Activated CD8-positive, alpha-beta memory T cell treated with anti-CD3 and anti-CD28 coated beads for 48 hours (primary cell): ENCODE data around the gene ITGA11.

Source experiments
- DNase-seq, 3 experiments: peaks; one replicate each; pipeline ENCODE4 v3.0.0-alpha.2; 2020; ENCODE audit warnings: low read depth in 2 of 3, low spot score in 2 of 3

The ITGA11 gene

DNA sequence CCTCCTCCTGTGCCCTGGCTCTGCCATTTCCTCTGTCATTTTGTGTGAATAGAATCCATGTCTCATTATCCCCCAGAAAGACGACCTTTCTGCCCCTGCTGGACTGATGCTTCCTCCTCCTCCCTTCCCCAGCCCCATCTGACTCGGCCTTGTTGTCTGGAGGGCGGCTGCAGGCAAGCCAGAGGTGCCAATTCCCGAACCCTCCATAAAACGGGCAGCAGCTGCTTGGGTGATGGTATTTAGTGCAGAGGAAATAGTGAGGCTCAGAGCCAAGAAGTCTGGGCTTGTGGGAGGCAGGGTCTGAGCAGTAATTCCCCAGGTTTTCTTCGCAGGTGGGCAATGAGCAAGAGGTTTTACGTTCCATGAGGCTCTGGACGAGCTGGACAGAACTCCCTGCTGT lies 71.2 kb downstream of the ITGA11 start:
- DNase-seq, result no peak

DNA sequence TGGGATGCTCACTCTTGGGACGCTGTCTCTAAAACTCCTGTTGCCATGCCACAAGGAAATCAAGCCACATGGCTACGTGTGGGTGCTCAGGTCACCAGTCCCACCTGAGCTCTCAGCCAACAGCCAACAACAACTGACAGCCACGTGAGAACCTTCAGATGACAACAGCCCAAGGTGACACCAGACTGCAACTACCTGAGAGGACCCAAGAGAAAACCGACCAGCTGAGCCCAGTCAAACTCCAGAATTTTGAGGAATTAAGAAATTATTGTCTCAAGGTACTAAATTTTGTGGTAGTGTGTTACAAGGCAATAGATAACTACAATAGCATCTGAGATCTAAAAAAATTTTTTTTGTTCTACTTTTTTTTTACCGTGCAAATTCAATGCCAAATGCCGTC lies 75.2 kb downstream of the ITGA11 start:
- DNase-seq, result no peak

DNA sequence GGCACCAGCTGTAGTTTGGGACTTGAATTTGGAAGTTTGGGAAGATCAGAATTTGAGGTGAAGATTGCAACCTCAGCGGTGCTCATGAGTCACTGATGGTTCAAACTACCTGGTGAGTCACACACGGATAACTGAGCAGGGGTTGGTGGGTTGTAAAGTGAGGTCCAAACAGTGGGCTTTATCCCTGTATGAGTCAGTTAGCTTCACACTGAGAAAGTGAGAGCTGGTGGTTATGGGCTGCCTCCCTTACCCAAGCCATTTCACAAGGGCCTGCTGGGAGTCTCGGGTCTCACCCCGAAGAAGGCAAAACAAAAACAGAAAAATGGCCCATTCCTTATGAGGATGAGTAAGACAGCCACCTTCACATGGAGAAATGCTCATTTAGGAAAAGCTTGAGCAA lies 77.0 kb downstream of the ITGA11 start:
- DNase-seq, result no peak

GRCh38 chr15:68354268-68354667 lies 77.7 kb downstream of the ITGA11 start:
- DNase-seq, result no peak

DNA sequence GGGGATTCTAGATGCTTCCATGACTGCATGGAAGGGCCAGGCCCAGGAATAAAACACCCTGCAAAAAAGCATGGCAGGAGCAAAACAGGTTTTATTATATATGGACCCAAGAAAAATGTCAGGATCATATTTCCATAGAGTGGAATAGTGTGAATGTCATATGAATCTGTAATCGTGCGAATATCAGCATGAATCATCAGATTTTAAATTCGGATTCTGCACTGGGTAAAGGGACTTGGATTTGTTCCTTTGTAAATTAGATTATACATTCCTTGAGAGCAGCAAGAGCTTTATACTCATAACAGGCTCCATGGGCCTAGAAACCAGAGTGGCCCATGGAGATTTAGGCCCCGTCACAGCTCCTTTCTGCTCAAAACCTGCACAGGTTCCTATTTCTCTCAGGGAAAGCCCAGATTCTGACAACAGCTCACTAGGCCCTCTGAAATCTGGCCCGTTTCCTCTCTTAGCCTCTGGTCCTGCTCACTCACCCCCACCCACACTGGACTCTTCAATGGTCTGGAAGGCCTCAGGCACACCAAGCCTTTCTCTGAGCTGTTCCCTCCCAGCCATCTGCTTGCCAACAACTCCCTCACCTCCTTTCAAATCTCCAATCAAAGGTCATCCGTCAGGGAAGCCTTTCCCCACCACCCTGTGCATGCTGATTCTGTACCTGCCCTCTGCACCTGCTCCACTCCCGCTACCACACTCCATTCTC lies 78.4 kb downstream of the ITGA11 start:
- DNase-seq, result no peak

DNA sequence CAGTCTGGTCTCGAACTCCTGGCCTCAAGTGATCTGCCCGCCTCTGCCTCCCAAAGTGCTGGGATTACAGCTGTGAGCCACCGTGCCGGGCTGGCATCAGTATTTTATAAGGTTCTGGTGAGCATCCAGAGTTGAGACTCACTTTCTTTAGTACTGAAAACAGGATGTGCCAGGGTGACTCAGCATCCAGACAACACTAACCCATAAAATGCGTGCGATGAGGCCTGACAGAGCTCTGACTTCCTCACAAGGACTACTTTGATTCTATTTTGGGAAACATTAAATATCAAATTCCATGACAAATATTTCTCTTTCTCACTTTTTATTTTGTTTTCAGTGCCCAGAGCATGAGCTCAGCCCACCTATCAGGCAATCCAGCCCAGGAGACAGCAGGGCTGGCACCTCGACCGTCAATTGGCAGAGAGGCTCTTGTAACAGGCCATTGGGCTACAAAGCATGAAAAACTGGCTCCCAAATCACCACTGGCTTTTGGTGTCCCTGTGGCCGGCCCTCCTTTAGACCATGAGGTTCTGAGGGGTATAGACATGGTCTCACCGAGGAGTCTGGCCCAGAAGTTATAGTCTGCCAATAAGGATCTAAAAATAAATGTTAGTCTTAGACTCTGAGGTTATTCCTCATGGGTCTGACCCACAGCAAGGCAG lies 79.4 kb downstream of the ITGA11 start:
- DNase-seq, result no peak

DNA sequence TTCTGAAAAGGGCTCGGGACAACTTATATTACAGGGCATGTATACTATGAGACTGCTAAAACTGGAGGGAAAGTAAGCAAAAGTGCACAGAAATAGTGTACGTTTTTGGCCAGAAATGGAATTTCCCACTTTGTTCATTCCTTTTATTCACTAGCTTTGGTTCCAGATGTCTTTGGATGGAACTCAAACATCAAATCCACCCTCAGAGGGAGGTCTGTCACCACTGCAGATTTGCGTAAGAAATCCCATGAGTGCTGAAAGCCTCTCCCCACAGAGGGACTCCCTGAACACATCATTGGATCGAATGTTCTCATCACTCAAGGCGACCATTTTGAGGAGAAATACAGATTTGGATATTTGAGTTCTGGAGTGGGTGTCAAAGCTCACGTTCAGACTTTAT lies 82.8 kb downstream of the ITGA11 start:
- DNase-seq, result no peak

DNA sequence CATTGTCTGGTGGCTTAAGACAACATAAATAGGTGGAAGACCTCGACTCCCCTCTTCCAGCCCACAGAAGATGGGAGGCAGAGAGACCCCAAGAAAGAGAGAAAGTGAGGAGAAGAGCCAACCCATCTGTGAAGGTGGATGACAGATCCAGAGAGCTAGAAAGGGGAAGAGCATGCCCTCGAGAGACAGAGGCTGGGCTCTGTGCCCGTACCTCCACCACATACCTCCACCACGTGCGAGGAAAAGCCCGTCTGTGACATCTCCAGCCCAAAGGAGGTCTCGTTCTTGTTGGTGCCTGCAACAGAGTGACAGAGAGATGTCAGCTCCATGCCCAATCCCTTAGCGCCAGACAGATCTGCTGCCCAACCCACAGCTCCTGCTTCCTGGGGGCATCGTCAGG lies 83.4 kb downstream of the ITGA11 start:
- no peak for DNase-seq

GRCh38 chr15:68348081-68348480 lies 83.9 kb downstream of the ITGA11 start:
- DNase-seq, result no peak

DNA sequence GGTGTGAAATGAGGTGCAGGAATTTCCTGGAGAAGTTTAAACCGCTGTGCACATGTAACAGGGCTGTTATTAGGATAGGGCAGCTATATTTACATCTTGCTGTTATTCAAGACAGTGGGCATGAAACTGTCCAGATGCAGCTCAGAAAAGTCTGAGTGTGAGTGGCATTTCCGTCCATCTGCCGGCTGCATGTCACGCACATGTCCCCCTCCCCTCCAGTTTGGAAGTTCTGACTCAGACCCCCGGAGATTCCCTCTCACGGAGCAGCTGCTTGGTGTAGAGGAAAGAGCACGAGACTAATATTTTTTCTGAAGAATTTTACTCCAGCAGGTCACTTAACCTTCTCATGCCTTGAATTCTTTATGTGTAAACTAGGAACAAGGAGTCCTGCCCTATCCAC lies 84.6 kb downstream of the ITGA11 start:
- DNase-seq, result no peak

DNA sequence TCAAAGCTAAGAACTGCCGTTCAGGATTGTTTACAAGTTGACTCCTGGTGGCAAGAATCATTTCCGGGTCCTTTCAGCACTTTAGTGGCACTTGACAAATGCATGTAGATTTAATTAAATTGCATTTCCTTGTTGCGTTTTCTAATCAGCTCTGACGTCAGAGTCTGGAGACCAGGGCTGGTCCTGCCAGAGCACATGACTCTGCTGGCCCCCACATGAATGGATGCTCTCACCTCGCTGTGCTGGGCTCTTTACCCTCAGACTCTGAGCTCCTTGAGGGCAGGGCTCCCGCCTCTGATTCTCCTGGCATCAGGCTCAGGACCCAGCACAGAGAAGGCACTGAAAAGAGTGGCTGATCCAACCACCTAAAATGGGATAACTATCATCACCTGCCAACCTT lies 85.0 kb downstream of the ITGA11 start:
- no peak for DNase-seq

GRCh38 chr15:68345481-68345880 lies 86.5 kb downstream of the ITGA11 start:
- DNase-seq, result no peak

DNA sequence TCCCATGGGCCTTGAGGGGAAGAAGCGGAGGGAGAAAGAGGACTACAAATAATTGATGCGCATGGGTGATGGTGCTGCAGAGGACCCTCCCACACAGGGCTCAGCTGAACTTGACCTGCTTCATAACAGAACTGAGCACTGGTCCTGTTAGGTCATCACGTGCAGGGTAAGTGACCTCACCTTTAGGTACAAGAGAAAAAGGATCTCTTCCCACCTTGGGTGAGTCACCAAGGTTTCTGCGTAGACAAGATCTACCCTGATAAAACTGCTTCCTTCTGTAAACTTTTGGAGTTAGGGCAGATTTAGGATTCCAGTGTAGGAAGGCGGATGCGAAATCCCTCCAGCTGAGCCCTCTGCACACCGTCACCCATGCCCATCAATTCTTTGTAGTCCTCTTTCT lies 87.4 kb downstream of the ITGA11 start:
- DNase-seq, result no peak

- DNase-seq, result no peak
Observed at GRCh38 chr15:68343579-68344225, 88.3 kb downstream of the ITGA11 start.

DNA sequence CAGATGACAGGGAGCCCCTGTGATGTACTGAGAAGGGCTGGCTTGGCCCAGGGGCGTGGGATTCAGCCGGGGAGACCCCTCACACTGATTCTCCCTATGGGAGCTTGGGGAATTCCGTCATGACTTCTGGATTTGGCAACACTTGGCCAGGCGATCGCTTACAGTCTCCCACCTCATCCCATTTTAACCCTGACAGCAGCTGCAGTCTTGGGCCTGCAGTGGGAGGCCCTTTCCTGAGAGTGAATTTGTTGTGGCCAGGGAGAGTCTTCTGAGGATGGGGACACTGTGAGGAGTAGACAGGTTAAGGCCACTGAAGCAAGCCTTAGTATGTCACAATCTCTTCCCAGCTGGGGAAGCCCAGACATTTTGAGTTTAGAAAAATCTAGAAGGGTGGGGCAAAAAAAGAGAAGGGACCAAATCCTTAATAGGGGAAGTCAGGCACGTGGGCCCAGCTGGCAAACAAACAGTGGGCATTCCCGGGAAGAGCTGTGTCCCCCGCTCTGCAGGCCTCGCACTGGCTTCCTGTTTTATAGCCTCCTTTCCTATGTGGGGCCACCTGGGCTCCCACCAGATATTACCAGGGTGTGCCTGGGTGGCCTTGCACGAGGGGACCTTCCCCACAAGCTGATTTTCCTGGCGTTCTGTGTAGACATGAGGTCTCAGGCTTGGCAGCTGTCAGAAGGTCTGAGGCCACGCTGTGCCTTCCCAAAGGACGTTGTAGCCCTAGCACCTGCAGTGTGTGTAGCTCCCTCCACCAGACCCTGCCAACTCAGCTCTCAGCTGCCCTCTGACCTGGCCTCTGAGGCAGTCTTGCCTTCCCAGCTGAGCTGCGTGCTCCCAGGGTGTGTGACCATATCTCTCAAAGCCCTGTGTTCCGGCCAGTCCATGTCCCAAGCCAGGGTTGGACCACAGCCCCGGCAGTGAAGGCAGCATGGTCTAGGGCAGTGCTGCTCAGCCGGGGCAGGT lies 89.9 kb downstream of the ITGA11 start:
- DNase-seq, result no peak

GRCh38 chr15:68340726-68341671 lies 91.0 kb downstream of the ITGA11 start:
- DNase-seq, result no peak

DNA sequence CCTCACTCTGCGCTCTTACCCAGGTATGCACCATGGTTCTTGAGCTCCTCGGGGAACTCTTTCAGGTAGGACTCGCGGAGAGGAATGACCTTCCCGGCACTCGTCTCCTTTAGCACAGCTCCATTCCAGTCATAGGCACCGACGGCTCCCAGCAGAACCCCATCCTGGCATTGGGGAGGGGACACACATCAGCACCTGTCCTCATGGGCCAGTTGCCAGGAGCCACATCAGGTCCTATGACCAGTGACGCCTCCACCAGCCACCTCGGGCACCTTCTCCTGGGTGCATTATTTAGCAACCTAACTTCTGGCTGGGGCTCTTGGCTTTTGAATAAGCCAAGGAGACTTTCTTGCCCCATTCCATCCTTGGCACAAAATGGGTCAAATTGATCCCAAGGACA lies 92.5 kb downstream of the ITGA11 start:
- DNase-seq, result no peak

GRCh38 chr15:68337826-68338225 lies 94.1 kb downstream of the ITGA11 start:
- no peak for DNase-seq

DNA sequence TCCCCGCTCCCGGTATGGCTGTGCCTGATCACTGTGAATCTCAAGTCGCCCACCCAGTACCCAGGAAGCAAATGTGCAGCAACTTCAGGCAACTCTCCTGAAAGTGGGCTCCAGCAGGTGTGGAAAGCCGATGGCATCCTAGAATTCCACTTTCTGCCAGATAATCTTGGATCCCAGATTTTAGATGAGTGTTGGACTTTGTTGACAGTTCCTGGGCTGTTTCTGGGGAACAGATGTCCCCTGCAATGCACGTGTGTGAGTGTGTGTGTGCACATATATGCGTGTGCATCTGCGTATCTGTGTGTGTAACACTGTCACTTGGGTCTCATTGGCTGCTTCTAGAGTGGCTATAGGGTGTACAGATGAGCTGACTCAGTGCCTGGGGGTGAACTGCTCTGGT lies 95.4 kb downstream of the ITGA11 start:
- DNase-seq, result no peak

GRCh38 chr15:68335655-68336054 lies 96.3 kb downstream of the ITGA11 start:
- DNase-seq, result no peak
